ENCODE measurements around the gene OXSM.

The OXSM gene

DNA sequence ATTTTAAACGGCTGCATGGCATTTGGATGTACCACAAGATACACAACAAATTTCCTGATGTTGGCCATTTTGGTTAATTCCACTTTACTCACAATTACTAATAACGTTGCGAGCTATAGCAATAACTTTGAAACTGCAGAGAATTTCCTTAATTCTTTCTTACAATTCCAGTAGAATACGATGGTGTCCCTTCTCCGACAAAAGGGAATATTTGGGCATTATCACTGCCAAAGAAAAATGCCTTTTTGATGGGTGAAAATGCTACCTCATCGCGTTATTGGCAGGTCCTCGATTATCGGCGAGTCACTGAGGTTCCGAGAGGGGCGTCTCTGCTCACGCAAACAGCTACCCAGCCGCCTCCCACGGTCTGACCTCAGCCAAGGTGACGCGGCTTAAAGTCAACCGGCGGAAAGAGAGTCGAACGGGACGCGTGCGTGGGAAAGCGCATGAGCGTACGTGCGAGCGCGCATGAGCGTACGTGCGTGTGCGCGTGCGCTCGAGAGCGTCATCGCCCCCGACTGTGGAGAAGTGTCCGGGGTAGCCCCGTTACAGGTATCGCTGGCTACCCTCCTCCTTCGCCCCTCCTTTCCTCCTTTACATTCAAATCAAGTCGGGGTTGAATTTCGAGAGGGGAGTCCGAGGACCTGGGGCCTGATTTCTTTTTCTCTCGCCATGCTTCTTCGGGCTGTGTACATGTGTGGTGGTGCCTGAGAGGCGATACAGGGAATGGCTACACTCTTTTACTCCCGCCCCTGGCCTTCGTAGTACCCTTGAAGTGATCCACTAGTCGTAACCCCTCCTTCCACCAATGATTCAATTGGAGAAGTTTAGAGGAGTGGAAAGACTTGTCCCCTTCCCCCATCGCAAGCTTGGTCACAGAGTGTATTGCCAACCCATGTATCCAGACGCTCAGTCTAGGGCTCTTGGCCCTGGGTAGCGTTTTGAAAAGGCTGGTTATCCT, at the start of gene OXSM:
Gene OXSM, plus strand, starts transcription at position 495 of the 961 bp plus-strand sequence. CDS start 931 bp downstream, outside the sequence.
- peak; percentile 90 to 93 for DNase-seq (ENCODE audit: low read depth in 2 of 2)

DNA sequence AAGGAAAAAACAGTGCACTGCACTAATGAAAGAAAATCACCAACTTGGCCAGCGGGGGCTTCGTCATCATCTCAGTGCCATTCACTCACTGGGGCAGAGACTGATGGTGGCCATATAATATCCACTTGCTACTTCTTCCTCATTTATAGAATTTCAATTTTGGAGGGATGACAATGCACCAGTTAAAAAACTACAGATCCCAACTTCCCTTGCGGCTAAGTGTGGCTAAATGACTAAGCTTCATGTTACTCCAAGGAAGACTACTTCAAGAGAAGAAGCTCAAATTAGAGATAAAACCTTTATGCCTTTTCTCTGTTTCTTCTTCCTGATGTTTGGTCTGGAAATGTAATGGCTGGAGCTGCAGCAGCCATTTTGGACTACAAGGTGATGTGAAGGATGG, 45.4 kb upstream of the OXSM start:
- DNase-seq (ENCODE audit: low read depth in 2 of 2) = no peak

DNA sequence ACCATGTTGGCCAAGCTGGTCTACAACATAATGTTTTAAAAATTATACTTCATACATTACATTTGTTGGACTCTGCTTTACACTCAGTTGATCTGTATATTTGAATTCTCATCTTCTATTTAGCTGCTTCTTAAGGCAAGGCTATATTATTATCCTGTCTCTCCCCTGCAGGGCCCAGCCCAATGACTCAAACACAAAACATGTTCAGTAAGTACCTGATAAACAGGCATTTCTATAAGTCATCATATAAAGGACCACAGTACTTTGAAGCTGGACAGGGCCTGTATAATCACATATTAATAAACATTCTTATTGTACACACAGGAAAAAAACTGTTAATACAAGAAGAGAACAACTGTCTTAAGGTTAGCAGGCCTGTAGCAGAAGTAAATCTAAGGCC, 42.9 kb upstream of the OXSM start:
- DNase-seq (ENCODE audit: low read depth in 2 of 2) = no peak

DNA sequence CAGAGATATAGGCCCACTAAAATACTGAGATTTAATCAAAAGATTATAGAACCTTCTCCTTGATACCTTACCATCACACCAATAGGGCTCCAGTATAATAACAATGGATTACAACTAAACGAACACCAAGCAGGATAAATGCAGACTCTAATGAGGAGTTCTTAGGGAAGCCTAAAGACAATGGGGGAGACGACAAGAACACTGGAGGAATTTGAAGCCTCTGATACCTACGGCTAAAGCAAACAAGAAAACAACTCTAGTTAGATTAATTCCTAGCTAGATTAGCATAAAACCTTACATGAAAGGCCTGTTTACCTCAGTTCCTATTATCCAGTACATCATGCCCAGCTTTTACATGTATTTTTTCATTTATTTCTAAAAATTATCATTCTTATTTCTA, 41.7 kb upstream of the OXSM start:
- DNase-seq (ENCODE audit: low read depth in 2 of 2) = no peak

DNA sequence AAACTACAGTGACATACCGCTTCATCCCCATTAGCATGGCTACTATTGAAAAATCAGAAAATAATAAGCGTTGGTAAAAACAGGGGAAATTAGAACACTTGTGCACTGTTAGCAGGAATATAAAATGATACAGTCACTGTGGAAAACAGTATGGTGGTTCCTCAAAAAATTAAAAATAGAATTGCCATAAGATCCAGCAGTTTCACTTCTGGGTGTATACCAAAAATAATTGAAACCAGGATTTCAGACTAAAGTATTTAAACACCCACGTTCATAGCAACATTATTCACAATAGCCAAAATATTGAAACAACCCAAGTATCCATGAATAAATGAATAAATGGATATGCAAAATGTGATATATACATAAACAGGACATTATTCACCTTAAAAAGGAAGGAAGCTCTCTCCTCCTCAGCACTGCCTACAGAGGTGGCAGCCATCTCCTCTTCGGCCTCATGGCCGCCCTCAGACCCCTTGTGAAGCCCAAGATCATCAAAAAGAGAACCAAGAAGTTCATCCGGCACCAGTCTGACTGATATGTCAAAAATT, 40.8 kb upstream of the OXSM start:
- no peak for DNase-seq (ENCODE audit: low read depth in 2 of 2)

DNA sequence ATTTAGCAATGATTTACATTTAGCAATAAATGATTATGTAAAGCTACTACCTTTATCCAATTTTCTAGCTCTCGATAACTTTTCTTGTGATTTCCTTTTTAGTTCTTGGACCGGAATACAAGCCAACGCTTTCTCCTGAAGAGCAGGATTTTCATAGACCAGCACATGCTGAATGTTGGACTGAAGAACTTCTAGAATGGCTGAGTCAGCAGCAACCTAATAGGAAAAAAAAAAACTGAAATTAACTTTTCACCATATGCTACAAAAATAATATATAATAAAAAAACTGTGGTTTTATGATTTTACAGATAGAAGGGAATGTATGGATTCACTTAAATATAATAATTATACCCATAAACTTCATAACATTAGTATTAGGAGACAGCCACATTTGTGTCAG, 38.8 kb upstream of the OXSM start:
- DNase-seq (ENCODE audit: low read depth in 2 of 2) = no peak

DNA sequence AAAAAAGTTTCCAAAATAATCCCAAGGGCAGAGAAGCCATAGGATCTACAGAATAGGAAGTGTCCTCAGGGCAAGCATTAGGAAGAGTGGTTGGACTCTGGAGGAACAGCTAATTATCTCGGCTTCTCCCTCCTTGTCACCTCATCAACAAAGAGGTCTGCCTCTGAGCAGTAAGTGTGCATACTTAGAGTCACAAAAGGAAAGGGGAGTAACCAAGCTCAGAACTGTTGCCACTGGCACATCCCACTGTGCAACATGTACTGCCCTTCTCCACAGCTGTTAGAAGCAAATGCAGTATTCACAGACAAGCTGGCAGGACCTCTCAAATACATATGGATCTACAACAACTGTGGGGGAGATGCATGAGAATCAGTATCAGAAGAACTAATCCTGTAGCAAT, 38.2 kb upstream of the OXSM start:
- DNase-seq (ENCODE audit: low read depth in 2 of 2) = no peak

DNA sequence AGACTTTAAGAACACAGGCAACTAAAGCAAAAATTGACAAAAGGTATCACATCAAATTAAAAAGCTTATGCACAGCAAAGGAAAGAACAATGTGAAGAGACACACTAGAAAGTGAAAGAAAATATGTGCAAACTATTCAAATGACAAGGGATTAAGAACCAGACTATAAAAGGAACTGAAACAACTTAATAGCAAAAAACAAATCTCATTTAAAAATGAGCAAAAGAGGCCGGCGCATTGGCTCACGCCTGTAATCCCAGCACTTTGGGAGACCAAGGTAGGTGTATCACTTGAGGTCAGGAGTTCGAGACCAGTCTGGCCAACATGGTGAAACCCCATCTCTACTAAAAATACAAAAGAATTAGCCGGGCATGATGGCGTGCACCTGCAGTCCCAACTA, 21.0 kb upstream of the OXSM start:
- no peak for DNase-seq (ENCODE audit: low read depth in 2 of 2)

DNA sequence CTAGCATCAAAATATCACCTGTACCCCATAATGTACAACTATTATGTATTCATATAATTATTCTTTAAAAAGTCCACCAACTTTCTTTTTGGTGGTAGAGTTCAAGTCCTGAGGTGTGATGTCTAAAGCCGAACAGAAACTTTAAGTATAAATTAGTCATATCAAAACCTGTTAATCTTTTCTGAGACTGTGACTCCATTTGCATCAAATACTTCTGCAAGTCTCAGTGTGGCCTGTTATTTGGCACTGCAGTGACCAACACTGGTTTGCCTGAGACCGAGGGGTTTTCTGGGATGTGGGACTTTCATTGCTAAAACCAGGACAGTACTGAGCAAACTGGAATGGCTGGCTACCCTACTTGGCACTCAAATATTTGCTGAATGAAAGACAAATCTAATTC, 14.0 kb upstream of the OXSM start:
- DNase-seq (ENCODE audit: low read depth in 2 of 2) = no peak

DNA sequence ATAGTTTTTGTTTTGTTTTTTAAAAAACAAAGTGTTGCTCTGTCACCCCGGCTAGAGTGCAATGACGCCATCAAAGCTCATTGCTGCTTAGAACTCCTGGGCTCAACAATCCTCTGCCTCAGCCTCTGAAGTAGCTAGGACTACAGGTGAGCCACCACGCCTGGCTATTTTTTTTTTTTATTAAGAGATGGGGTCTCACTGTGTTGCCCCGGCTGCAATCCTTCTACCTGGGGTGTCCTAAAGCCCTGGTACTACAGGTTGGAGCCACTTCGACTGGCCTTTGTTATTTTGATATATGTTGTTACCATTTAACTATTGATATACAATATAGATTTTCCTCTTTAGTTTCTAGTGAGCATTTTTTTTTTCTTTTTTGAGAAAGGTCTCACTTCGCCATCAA, 9.3 kb upstream of the OXSM start:
- no peak for DNase-seq (ENCODE audit: low read depth in 2 of 2)

DNA sequence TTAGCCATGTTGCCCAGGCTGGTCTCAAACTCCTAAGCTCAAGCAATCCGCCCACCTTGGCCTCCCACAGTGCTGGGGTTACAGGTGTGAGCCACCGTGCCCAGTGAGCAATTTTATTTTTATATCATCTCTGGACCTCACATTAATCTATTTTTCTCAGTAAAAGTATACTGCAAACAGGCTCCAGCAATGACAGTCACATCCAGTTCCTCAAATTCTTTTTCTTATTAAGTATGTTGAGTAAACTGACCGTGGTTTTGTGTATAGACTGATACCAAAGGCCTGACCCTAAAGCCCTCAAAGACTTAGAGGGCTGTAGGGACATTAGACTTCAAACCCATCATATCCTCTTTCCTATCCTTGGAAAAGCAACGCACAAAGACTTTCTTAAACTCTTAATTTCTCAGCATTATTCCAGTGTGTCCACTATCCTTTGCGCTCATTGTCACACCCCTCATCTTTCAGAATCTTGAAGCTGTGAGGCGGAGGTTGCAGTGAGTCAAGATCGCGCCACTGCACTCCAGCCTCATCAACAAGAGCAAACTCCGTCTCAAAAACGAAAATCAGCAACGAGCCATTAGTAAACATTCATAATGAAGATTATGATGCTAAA, 8.6 kb upstream of the OXSM start:
- no peak for DNase-seq (ENCODE audit: low read depth in 2 of 2)

DNA sequence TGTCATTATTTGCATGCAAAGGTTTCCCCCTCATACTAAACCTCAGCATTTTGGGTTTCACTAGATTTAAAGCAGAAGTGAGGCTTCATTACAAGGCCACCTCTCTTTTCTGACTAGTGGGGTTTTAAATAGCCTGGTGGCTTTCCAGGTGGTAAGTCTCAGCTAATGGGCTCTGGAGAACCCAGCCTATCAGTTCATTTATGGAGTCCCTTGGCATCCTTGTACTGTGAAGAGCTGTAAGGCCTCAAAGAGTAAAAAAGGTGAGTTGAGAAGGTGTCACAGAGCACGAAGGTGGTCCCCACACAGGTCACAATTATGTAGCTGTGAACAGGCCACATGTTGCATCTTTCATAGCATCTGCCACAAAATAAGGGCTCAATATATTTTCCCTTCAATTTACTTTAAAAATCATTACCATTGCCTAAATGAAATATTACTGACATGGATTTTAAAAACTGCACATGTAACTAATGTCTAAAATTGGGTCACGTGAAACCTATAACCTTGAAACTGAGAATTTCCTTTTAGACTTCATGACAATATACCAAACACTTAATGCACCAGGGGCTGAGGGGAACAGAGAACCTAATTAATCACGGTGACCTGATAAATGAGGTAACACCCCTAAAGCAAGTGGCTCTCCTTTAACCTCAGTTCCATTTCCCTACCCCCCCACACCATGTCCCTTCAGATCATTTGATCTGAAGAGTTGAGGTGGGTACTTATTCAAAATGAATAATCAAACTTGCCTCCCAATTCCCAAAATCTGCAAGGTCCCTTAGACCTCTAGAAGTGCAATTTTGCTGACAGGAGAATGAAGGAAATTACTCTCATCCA, 7.9 kb upstream of the OXSM start:
- no peak for DNase-seq (ENCODE audit: low read depth in 2 of 2)

DNA sequence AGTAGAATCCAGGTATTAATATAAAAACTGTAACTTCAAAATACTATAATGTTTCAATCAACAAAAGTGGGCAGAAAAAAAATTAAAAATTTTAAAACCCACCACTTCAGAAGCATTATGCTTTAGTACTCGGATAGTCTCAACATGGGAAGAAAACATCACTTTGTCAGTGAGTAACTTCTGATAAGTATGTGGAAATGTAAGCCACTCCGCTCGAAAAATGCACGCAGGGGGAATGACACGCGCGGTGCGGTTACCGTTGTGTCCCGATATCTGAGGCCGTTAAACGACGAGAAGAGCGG, 7.3 kb upstream of the OXSM start:
- DNase-seq (ENCODE audit: low read depth in 2 of 2) = no peak

DNA sequence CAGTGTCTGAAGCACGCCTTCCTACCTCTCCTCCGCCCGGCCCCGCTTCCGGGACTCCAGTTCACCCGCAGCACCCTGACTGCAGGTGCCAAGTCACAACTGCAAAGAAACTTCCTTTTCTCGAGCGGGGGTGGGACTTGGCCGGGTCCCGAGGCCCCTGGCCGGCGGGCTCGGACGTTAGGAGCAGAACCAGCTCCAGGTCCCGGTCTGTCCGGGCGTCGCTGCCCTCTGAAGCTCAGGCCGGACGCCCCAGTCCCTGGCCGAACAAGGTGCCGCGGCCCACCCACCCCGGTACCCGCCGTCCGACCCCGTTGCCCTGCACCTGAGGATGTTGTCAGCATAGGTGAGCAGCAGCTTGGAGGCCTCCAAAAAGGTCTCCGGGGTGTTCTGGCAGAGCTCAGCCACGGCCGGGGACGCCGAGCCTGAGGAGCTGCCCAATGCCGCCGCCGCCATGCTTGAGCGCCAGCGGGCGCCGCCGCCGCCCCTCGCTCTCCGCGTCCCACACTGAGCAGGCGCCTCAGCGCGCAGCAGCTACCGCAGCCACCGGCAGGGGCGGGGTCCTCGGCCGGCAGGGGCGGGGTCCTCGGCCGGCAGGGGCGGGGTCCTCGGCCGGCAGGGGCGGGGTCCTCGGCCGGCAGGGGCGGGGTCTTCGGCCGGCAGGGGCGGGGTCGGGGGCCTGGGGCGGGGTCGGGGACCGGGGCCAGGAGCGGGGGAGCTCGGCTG, 6.8 kb upstream of the OXSM start, which contains the start of gene NGLY1:
Gene NGLY1, minus strand, starts transcription at position 506 of the 723 bp plus-strand sequence. Its CDS starts 53 bp downstream, at position 453.
- DNase-seq (ENCODE audit: low read depth in 2 of 2) = peak; percentile 75 to 79

DNA sequence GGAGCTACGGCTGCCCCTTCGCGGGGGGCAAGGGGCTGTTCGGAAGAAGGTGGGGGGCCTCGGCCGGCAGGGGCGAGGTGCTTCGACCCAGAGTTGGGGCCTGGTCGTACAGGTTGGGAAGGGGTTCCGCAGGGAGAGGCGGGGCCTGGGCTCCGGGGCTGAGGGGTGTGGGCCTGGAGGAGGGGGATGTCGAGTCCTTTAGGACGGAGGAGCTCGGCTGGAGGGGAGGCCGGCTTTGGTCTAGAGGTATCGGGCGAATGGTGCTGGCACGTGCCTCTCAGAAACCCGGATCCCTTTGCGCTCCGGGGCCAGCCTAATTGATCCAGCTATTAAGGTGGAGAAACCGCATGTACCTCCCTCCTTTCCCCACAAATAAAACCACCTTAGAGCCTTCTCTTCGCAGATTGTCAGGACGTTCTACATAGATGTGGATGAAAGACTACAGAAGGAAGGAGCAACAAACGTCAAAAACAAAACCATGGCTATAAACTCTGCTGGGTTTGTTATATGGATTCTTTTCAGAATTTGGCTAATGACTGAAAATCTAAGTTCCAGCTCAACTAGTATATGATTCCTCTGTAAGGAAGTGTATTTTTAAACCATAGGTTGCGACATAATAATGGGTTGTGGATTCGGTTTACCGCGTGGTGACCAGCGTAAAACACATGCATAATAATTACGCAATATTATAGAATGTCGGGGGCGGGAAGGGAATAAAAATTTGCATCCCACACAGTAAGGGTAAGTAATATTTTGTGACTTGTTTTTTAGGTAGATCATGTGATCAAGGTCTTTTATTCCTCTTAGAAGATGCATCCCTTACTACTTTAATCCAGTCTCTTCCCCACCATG, 6.0 kb upstream of the OXSM start:
- no peak for DNase-seq (ENCODE audit: low read depth in 2 of 2)

DNA sequence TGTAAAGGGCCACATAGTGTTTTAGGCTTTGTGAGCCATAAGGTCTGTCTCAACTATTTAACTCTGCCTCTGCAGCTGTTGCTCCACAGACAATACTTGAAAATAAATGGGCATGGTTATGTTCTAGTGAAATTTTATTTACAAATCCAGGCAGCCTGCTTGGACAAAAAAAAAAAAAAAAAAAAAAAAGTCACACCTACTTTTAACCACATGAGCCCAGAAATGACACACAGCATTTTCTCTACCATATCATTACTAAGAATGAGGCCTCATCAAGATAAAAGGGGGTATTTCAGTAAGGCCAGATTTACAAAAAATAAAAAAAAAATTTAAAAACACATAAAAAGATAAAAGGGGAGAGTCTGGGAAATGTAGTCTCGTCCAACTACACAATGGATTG, 4.9 kb upstream of the OXSM start:
- DNase-seq (ENCODE audit: low read depth in 2 of 2) = no peak

DNA sequence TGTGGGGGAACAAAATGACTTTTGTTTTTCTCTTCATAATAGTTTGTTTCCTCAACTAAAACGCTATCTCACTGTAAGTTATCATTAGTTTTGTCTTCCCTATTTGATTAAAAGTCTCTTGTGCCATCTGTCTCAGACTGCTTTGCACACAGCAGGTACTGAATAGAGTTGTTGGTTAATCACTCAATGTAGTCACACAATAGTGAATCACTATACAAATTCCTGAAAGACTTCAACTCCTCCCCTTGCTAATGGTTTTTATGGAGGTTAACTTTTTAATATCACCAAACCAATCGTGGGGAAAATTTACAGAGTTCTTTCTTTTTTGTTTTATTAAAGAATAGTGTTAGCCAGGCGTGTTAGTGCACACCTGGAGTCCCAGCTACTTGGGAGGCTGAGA, 4.1 kb upstream of the OXSM start:
- DNase-seq (ENCODE audit: low read depth in 2 of 2) = no peak

DNA sequence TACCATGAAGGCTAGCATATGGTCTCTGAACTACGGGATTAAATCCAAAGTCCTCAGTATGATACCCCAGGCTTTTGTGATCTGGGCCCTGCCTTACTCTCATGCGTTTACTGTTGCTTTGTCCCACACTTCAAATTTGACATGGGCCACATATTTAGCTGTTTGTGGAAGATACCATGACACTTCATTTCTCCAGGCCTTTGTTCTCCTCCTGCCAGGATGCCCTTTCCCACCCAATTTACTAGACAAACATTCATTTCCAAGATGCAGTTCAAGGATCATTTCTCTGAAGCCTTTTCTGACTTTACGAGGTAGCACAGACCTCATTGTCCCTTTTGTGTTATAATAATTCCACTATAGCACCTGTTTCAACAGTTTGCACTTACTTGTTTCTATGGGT, 2.2 kb upstream of the OXSM start:
- no peak for DNase-seq (ENCODE audit: low read depth in 2 of 2)

DNA sequence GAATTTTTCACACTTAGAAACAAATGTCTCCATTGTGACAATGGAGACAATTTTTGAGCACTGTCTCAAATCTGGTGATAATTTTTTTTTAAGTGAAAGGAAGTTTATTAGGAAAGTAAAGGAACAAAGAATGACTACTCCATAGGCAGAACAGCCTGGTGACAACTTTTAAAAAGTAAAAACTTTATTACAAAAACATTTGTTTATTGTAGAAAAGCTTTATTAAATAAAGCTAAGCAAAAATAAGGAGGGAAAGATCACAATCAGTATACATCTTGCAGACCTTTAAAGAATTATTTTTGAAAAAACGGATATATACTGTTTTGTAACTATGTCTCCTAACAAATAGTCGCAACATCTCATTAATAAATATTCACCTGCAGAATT, 688 bp upstream of the OXSM start:
- no peak for DNase-seq (ENCODE audit: low read depth in 2 of 2)

DNA sequence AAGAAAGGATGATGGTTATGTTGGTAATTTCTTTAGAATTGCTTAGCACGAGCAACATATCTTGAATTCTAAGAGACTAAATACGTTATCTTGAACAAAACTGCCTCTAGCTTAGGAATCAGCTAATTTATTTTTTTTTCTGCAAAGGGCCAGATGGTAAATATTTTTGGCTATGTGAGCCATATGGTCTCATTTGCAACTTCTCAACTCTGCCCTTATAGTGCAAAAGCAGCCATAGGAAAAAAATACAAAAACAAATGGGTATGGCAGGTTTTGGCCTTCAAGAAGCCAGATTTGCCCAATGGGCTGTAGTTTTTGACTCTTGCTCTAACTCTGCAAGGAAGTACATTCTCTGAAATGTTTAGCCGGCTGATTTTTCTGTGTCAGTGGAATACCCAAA, 11.9 kb downstream of the OXSM start:
- no peak for DNase-seq (ENCODE audit: low read depth in 2 of 2)

DNA sequence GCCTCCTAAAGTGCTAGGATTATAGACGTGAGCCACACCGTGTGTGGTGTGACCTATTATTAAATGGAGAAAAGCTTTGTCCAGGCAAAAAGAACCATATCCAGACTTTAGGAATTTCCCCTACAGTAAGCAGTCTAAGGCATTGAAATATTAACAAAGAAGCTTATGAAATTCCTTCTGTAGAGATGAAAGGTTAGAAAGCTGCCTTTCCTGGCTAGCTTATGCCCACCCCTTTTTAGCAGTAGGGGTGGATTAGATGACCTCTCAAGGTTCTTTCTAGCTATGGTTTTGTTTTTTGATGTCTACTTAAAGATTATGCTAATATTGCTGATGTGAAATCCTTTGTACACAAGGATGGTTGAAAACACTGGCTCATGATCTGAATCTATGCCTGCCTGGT, 13.9 kb downstream of the OXSM start:
- no peak for DNase-seq (ENCODE audit: low read depth in 2 of 2)
